EH (cell line): ENCODE results near the gene P2RY4.
"Not testable (repeated sequence)": the region's sequence is repeated elsewhere in the genome, so short reads cannot be mapped to it uniquely, and the experiment has no call there.

Experiments used
- DNase-seq: peaks from one replicate; pipeline ENCODE4 v3.0.0-alpha.2; 2015; ENCODE audit warnings: low read depth

P2RY4 gene

DNA sequence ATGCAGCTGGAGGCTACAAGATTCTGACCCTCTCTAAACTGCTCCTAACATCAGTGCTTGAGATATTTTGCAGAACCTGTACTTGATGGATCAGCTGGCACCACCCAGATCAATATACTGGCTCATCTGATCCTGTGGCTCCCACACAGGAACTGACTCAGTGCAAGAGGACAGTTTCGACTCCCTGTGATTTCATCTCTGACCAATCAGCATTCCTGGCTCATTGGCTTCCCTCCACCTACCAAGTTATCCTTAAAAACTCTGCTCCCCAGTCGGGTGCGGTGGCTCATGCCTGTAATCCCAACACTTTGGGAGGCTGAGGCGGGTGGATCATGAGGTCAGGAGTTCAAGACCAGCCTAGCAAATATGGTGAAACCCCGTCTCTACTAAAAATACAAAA, 16.4 kb downstream of the P2RY4 start:
- DNase-seq, result peak; percentile 2

GRCh38 chrX:70241501-70241900, 18.5 kb downstream of the P2RY4 start:
- no peak for DNase-seq

DNA sequence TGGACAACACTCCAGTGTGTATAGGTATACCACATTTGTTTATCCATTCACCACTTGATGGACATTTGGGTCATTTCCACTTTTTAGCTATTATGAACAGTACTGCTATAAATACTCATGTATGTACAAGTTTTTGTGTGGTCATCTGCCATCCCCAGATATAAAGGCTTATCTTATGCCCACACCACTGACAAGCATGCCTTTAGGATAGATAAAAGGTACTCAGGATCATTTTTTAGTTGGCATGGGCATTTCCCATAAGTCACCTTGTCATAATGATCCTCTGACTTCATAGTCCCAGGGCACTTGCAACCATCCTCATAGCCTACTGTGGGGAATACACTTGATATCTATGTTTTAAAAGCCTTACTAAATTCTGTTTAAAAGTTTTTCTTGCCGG, 19.3 kb downstream of the P2RY4 start:
- DNase-seq, result no peak

- no peak for DNase-seq
These were observed 25.6 kb downstream of the P2RY4 start, which contains the start of gene AWAT1 for GRCh38 chrX:70234355-70234754. Gene AWAT1, plus strand, starts transcription at chrX:70234655. Its CDS starts 41 bp downstream, at chrX:70234696.

DNA sequence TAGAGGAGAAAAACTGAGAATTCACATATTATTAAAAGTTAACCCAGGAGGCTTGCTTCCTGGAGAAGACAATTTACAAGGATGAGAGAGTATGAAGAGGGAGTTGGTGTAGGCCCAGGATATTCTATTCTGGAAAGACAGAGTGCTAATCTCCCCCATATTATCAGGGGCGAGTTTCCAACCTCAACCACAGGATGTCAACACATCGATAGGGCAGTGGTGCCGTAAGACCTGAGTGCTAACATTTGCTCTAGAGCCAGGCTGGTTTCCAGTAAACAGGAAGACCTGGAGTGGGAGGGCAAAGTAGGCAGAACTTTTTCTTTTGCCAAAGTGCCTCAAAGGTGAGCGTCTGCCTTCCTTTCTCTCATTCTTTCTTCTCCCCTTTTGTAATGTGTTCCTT, 28.3 kb downstream of the P2RY4 start:
- no peak for DNase-seq

DNA sequence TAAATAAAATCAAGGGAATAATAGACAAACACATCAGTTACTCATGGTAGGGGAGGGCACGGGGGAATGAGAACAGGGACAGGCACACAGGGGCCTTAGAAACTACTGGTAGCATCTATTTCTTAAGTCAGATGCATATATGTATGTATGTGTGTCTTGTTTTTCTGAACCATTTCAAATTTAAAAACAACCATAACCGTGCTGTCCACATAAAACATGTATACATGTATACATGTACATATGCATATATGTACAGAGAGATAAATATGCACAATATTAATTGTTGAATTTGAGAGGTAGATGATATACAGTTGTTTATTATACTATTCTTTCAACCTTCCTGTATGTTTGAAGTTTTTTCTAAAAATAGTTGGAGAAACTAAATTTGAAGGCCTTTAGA, 33.3 kb downstream of the P2RY4 start:
- DNase-seq, result no peak

- no peak for DNase-seq
These were observed 34.0 kb downstream of the P2RY4 start for GRCh38 chrX:70226048-70226447.

- DNase-seq, result no peak
These were observed 39.9 kb downstream of the P2RY4 start for GRCh38 chrX:70219938-70220764.

DNA sequence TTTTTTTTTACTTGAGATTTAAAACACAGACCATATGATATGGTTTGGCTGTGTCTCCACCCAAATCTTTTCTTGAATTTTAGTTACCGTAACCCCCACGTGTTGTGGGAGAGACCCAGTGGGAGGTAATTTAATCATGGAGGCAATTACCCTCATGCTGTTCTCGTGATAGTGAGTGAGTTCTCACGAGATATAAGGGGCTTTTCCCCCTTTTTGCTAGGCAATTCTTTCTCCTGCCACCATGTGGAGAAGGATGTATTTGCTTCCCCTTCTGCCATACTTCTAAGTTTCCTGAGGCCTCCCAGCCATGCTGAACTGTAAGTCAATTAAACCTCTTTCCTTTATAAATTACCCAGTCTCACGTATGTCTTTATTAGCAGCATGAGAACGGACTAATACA, 50.4 kb downstream of the P2RY4 start:
- DNase-seq, result not testable (repeated sequence)

DNA sequence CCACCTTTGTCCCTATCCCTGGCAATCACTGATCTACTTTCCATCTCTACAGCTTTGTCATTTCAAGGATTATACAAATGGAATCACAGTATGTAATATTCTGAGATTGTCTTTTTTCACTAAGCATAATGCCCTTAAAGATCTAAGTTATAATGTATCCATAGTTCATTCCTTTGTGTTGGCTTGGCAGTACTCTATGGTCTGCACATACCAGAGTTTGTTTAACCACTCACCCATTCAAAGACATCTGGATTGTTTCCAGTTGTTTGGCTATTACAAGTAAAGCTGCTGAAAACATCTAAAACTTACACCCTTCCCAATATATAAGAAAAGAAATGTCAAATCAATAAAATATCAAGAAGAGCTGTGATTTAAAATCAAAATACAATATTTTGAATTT, 51.5 kb downstream of the P2RY4 start:
- DNase-seq, result no peak
